ENCODE measurements around the gene TSPYL2.

DNA sequence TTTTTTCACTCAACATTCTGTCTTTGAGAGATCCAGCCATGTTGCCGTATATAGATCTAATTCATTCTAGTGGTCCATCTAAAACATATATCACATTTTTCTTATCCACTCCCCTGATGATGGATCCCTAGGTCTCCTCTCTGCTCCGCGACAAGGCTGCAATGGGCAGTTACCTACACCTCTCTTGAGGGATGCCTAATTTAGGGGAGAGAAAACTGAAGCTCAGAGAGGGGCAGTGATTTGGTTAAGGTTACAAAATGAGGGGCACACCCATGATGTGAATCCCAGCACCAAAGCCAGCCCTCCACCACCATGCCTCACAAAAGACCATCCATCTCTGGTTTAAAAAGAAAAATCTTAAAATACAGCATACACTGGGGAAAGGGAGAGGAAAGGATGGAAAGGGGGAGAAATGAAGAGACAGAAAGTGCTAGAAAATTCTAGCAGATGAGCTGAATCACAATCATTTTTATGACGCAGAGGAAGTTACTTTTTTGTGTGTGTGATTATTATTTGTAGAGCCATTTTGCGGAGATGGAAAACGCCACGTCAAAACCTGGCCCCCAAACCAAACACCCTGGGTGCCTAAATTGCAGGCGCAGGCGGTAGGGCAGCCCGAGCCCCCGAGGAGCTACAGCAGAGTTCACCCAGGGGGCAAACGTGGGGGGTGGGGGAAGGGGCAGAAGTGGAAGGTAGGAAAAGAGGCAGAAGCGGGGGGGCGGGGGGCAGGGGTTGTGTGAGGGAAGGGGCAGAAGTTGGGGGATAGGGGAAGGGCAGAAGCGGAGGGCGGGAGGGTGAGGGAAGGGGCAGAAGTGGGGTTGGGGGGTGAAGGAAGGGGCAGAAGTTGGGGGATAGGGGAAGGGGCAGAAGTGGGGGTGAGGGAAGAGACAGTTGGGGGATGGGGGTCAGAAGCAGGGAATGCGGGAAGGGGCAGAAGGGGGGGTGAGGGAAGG is 1.3 kb upstream of the TSPYL2 start:
- TF ChIP-seq, protein P1, sequence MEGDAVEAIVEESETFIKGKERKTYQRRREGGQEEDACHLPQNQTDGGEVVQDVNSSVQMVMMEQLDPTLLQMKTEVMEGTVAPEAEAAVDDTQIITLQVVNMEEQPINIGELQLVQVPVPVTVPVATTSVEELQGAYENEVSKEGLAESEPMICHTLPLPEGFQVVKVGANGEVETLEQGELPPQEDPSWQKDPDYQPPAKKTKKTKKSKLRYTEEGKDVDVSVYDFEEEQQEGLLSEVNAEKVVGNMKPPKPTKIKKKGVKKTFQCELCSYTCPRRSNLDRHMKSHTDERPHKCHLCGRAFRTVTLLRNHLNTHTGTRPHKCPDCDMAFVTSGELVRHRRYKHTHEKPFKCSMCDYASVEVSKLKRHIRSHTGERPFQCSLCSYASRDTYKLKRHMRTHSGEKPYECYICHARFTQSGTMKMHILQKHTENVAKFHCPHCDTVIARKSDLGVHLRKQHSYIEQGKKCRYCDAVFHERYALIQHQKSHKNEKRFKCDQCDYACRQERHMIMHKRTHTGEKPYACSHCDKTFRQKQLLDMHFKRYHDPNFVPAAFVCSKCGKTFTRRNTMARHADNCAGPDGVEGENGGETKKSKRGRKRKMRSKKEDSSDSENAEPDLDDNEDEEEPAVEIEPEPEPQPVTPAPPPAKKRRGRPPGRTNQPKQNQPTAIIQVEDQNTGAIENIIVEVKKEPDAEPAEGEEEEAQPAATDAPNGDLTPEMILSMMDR (IDR thresholded peaks at IDR 0.05; ENCODE audit: control extremely low read depth in 1 of 3, insufficient read depth in 1 of 3, low read depth in 1 of 3, low read length in 3 of 3), result no peak
- TF ChIP-seq MAX (IDR thresholded peaks at IDR 0.05), result no peak
- TF ChIP-seq POLR2AphosphoS5 (IDR thresholded peaks at IDR 0.05; ENCODE audit: low read depth, low read length), result no peak
- no peak for TF ChIP-seq JUND (IDR thresholded peaks at IDR 0.05; ENCODE audit: low read length)
- no peak for TF ChIP-seq YY1 (IDR thresholded peaks at IDR 0.05; ENCODE audit: low read depth, low read length)
- no peak for TF ChIP-seq GABPA (IDR thresholded peaks at IDR 0.05; ENCODE audit: borderline replicate concordance, insufficient read depth, low read length)
- no peak for TF ChIP-seq RBBP5 (IDR thresholded peaks at IDR 0.05; ENCODE audit: borderline replicate concordance, low read depth, low read length)
- no peak for TF ChIP-seq KDM1A (IDR thresholded peaks at IDR 0.05; ENCODE audit: borderline replicate concordance, low read length)
- TF ChIP-seq POLR2A (IDR thresholded peaks at IDR 0.05; ENCODE audit: control extremely low read depth in 1 of 2, low read depth in 2 of 2, low read length in 2 of 2), result no peak
- no peak for TF ChIP-seq RNF2 (IDR thresholded peaks at IDR 0.05; ENCODE audit: borderline replicate concordance, low read depth, low read length, missing control alignments, poor library complexity, severe bottlenecking)
- no peak for TF ChIP-seq TAF1 (IDR thresholded peaks at IDR 0.05; ENCODE audit: low read depth, low read length)
- no peak for TF ChIP-seq JUN (IDR thresholded peaks at IDR 0.05; ENCODE audit: low read depth, low read length)
- TF ChIP-seq EGR1 (IDR thresholded peaks at IDR 0.05; ENCODE audit: borderline replicate concordance, low read depth, low read length), result no peak
- no peak for TF ChIP-seq EP300 (IDR thresholded peaks at IDR 0.05; ENCODE audit: borderline replicate concordance in 1 of 2, low read depth in 2 of 2, low read length in 2 of 2)
